NCI-H128 (cell line): ENCODE data around the gene FDXACB1.

ENCODE experiments used
- DNase-seq: peaks from one replicate; lab custom pipeline; 2025; ENCODE audit not compliant: unreplicated experiment; lab: John Stamatoyannopoulos, UW

FDXACB1 gene

GRCh38 chr11:111845276-111846028 is 33.5 kb downstream of the FDXACB1 start:
- DNase-seq = no peak

GRCh38 chr11:111843661-111844060 is 35.3 kb downstream of the FDXACB1 start:
- no peak for DNase-seq

- peak; percentile 57 for DNase-seq
Observed at GRCh38 chr11:111841370-111842053, 37.5 kb downstream of the FDXACB1 start.

GRCh38 chr11:111840143-111840542 is 38.8 kb downstream of the FDXACB1 start:
- DNase-seq = no peak

GRCh38 chr11:111838054-111838453 is 40.9 kb downstream of the FDXACB1 start:
- DNase-seq = no peak

- DNase-seq = no peak
Observed at GRCh38 chr11:111837366-111837891, 41.5 kb downstream of the FDXACB1 start.

- DNase-seq = no peak
Observed at GRCh38 chr11:111836721-111837120, 42.2 kb downstream of the FDXACB1 start.

- DNase-seq = no peak
Observed at GRCh38 chr11:111836162-111836561, 42.8 kb downstream of the FDXACB1 start.

GRCh38 chr11:111835665-111836064 is 43.3 kb downstream of the FDXACB1 start:
- no peak for DNase-seq

GRCh38 chr11:111834432-111835163 is 44.4 kb downstream of the FDXACB1 start:
- DNase-seq = no peak

GRCh38 chr11:111833524-111833923 is 45.4 kb downstream of the FDXACB1 start:
- DNase-seq = no peak

- DNase-seq = no peak
Observed at GRCh38 chr11:111829185-111829968, 49.6 kb downstream of the FDXACB1 start.

GRCh38 chr11:111826322-111826950 is 52.5 kb downstream of the FDXACB1 start:
- DNase-seq = no peak
